Esophagus squamous epithelium (tissue), 5 donors: ENCODE measurements around the gene PACS2. TPM values are rescaled to one million over a fixed set of nuclear protein-coding genes. Genes with fewer than 3 reads are reported as not detected.

Experiments used
- DNase-seq: peaks from one replicate; lab custom pipeline; 2025; lab: John Stamatoyannopoulos, UW
- H3K27ac ChIP-seq, 4 donors: fragments of 200-600 bp; sonication (generic); one replicate each; pipeline ENCODE4 v1.5.1; 2016 to 2019; ENCODE audit warnings: mild to moderate bottlenecking in 1 of 4
- H3K27me3 ChIP-seq, 4 donors: fragments of 200-600 bp; sonication (generic); 1 replicate in 3 of 4; 2 replicates in 1 of 4; pipeline versions ENCODE4 v1.5.1 to v1.6.0; 2017 to 2021; ENCODE audit warnings: antibody characterized with exemption in 1 of 4
- H3K36me3 ChIP-seq, 3 donors: fragments of 200-600 bp; sonication (generic); one replicate each; pipeline ENCODE4 v1.5.1; 2016 to 2019
- H3K4me1 ChIP-seq, 3 donors: fragments of 200-600 bp; sonication (generic); one replicate each; pipeline ENCODE4 v1.5.1; 2017 to 2019
- H3K4me3 ChIP-seq, 4 donors: fragments of 200-600 bp; sonication (generic); 1 replicate in 3 of 4; 2 replicates in 1 of 4; pipeline ENCODE4 v1.5.1; 2016 to 2019; ENCODE audit warnings: mild to moderate bottlenecking in 2 of 4, moderate library complexity in 1 of 4
- H3K9me3 ChIP-seq, 3 donors: fragments of 200-600 bp; sonication (generic); one replicate each; pipeline ENCODE4 v1.5.1; 2016 to 2019
- CTCF ChIP-seq, 6 experiments: fragments of 450-650 bp in 4 of 6; fragments of 200-600 bp in 2 of 6; sonication (generic) in 2 of 6; IDR thresholded peaks; one replicate each; pipeline ENCODE4 v1.5.1; 2016 to 2019; ENCODE audit warnings: antibody characterized with exemption in 6 of 6, mild to moderate bottlenecking in 4 of 6, moderate library complexity in 4 of 6
- POLR2A ChIP-seq, 4 donors: fragments of 450-650 bp; IDR thresholded peaks; one replicate each; pipeline ENCODE4 v1.6.1; 2017; ENCODE audit warnings: antibody characterized with exemption in 4 of 4, mild to moderate bottlenecking in 4 of 4, moderate library complexity in 3 of 4
- WGBS, 2 donors: methylation state at CpG; one replicate each; pipeline ENCODE4 v1.1.5; 2018; 5-methylcytosine and 5-hydroxymethylcytosine counted together
- intact Hi-C: fragments of 100-400 bp; cut with DNase I; formaldehyde crosslinking; loops from one replicate; pipeline ENCODE4 v1.15.0; 2022
- total RNA-seq, 4 donors: library from RNA; depleted of rRNA; stranded (reverse); fragments of >200 nt; gene quantifications; one replicate each; pipeline ENCODE4 v1.1.0, GENCODE V29; 2016
- donor health status: DM: yes; HTN: yes; CAD: no.

The PACS2 gene
- total RNA-seq, 4 donors from 2014 or later, result 20.2 to 42.3 (median 30.9) TPM

GRCh38 chr14:105379946-105380345, 65.4 kb downstream of the PACS2 start:
- no peak for TF ChIP-seq POLR2A (IDR thresholded peaks at IDR 0.05)
- no peak for TF ChIP-seq CTCF (IDR thresholded peaks at IDR 0.05)
- Histone ChIP-seq H3K9me3 (no peaks in the 10 kb centered on the region), H3K27me3 (no peaks in the 10 kb centered on the region), H3K27ac (no peak overlapping the region), H3K4me1 (peaks cover 6 to 14% (median 8%) of the 10 kb centered on the region in 3 donors), H3K36me3 (peaks cover 0 to 61% (median 16%) of the 10 kb centered on the region in 3 donors), H3K4me3 (no peak overlapping the region)
- intact Hi-C loops, result loop anchor here (10.0 kb wide), 1 partner anchor 105 kb away; the partner anchor contains the start of gene CRIP1
- DNase-seq, result no peak
- 90 to 100% methylated on average over 1 to 4 of the region's 14 CpGs for WGBS, 2 donors

DNA sequence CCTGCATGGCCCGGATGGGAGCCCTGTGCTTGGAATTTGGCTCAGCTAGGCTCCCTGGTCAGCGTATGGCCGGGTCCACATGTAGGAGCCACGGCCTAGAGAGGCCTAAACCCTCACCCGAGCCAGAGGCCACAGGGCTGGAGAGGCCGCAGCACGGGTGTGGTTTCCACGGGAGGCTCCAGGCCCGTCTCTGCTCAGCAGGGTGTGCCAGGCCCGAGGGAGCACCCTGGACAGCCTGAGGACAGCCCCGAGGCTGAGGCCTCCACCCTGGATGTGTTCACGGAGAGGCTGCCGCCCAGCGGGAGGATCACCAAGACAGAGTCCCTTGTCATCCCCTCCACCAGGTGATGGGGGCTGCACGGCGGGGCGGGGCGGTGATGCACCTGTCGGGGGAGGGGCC, 66.2 kb downstream of the PACS2 start:
- intact Hi-C loops, result no loop called here
- TF ChIP-seq CTCF (IDR thresholded peaks at IDR 0.05) (no peak), POLR2A (IDR thresholded peaks at IDR 0.05) (no peak)
- peaks cover 0 to 69% (median 16%) of the 10 kb centered on the region in 3 donors for H3K36me3 ChIP-seq
- peaks cover 7 to 20% (median 10%) of the 10 kb centered on the region in 3 donors for H3K4me1 ChIP-seq
- 63% methylated on average over 6 of the region's 19 CpGs; no CpG with 5 or more reads in 1 of the 2 donors for WGBS, 2 donors
- no peak for DNase-seq
- H3K4me3 ChIP-seq, result no peak overlapping the region
- H3K27me3 ChIP-seq, result no peaks in the 10 kb centered on the region
- H3K27ac ChIP-seq, result no peak overlapping the region
- H3K9me3 ChIP-seq, result no peaks in the 10 kb centered on the region

DNA sequence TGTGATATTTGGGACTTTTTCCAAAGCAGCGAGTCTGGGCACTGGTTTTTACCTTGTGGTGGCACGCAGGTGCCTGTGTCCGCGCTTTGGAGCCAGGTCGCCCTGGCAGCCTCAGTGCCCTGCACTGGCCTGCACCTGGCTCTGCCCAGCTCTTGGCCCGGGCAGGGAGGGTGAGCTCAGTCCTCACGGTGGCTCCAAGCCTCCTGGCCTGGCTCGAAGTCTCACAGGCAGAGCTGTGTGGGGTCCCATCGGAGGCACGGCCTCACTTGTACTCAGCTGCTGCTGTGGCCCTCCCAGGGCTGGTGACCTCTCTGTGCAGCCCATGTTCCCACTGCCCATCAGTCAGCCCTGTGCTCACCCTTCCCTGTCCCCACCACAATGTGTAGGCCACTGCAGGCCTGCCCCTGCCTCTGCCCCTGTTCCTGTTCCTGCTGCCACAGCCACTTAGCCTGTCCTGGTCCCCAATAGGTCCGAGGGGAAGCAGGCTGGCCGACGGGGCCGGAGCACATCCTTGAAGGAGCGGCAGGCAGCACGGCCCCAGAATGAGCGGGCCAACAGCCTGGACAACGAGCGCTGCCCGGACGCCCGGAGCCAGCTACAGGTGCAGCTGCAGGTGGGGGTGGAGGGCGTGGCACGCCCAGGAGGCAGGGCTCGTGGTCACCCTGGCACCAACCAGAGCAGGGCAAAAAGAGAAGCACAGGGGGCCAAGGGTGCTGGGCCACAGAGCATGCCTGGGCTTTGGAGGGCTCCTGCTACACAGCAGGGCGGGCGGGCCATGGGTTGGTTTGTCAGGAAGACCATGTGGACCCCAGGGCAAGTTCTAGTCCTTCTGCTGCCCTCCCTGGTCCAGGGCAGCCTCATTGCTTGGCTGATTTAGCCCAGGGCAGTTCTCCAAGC, 67.1 kb downstream of the PACS2 start:
- H3K27ac ChIP-seq, result no peak overlapping the region
- H3K27me3 ChIP-seq, result no peaks in the 10 kb centered on the region
- intact Hi-C loops, result no loop called here
- TF ChIP-seq POLR2A (IDR thresholded peaks at IDR 0.05), result no peak
- no peak for TF ChIP-seq CTCF (IDR thresholded peaks at IDR 0.05)
- 80 to 86% methylated on average over 1 to 10 of the region's 27 CpGs for WGBS, 2 donors
- peaks cover 0 to 78% (median 16%) of the 10 kb centered on the region in 3 donors for H3K36me3 ChIP-seq
- no peak for DNase-seq
- no peaks in the 10 kb centered on the region for H3K9me3 ChIP-seq
- H3K4me1 ChIP-seq, result peaks cover 7 to 30% (median 10%) of the 10 kb centered on the region in 3 donors
- no peak overlapping the region for H3K4me3 ChIP-seq

DNA sequence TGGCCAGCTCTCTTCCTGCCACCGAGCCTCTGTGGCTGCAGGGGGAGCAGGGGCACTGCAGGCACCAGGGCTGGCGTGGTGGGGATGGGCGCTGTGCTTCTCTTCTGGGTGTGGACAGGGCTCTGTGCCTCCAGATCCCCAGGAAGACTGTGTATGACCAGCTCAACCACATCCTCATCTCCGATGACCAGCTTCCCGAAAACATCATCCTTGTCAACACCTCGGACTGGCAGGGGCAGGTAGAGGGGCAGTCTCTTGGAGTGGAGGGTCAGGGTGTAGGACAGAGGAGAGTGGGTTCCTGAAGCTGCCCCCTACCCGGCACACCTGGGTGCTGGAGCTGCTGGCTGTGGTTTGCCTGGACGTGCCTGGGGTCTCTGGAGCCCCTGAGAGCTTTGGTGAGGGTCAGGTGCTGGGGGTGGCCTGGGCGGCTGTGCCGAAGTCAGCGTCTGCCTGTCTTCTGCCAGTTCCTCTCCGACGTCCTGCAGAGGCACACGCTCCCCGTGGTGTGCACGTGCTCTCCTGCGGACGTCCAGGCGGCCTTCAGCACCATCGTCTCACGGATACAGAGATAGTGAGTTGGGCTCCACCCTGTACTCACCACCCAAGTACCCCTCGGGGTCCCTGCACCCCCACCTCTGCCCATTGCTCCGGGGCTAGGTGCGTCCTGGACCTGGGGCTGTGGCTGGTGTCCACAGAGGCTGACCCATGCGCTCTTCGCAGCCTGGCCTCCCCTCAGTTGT, 68.0 kb downstream of the PACS2 start:
- intact Hi-C loops, result no loop called here
- peaks cover 7 to 37% (median 13%) of the 10 kb centered on the region in 3 donors for H3K4me1 ChIP-seq
- H3K27me3 ChIP-seq, result no peaks in the 10 kb centered on the region
- 88 to 92% methylated on average over 7 to 15 of the region's 26 CpGs for WGBS, 2 donors
- H3K36me3 ChIP-seq, result peaks cover 0 to 87% (median 16%) of the 10 kb centered on the region in 3 donors
- no peak for DNase-seq
- TF ChIP-seq POLR2A (IDR thresholded peaks at IDR 0.05) (no peak), CTCF (IDR thresholded peaks at IDR 0.05) (no peak)
- no peaks in the 10 kb centered on the region for H3K9me3 ChIP-seq
- no peak overlapping the region for H3K4me3 ChIP-seq
- no peak overlapping the region for H3K27ac ChIP-seq
